ENCODE data around the gene GUCY2D.
"Not testable (repeated sequence)": the region's sequence is repeated elsewhere in the genome, so short reads cannot be mapped to it uniquely, and the experiment has no call there.

The GUCY2D gene

DNA sequence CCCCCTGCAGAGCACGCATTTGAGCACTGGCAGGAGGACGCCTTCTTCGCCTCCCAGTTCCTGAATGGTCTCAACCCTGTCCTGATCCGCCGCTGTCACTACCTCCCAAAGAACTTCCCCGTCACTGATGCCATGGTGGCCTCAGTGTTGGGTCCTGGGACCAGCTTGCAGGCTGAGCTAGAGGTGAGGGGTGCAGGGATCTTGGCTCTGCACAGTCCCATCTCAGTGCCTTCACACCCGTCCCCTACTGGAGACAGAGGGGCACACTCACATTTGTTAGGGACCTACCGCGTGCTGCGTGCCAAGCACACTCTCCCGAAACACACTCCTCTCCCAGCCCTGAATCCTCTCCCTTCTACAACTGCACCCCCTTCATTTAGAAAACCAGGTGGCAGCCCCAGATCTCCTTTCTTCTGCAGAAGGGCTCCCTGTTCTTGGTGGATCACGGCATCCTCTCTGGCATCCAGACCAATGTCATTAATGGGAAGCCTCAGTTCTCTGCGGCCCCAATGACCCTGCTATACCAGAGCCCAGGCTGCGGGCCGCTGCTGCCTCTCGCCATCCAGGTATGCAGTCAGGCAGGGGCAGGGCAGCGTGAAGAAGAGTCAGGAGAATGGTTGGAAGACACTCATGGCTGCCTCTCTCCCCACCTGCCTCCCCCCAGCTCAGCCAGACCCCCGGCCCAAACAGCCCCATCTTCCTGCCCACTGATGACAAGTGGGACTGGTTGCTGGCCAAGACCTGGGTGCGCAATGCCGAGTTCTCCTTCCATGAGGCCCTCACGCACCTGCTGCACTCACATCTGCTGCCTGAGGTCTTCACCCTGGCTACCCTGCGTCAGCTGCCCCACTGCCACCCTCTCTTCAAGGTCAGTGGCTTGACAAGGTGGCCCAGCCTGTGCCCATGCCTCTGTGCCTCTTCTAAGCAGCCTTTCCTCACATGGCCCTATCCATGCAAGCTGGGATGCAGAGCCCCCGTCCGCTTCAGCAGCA, 42.7 kb downstream of the GUCY2D start:
- DNase-seq (ENCODE audit: low spot score) = no peak

DNA sequence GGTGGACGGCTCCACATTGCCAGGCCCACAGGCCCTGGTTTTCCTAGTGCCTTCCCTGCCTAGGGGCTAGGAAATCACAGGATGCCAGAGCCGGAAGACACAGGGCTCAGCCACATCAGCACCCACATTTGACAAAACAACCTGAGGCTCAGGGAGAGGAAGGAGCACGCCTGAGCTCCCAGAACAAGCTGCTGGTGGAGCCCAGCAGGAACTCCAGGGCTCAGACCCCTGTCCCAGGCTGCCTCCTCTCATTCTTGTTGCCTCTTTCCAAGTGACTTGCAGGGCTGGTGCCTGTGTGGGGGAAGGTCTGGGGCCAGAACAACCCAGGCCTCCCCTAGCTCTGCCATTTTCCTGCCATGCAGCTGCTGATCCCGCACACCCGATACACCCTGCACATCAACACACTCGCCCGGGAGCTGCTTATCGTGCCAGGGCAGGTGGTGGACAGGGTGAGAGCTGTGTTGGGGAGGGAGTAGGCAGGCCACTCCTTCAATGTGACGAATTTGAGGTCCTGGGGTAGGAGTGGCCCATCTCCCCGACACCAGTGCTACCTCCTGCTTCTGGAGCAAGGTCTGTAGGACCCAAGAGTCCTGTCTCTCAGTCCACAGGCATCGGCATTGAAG, 44.0 kb downstream of the GUCY2D start:
- no peak for DNase-seq (ENCODE audit: low spot score)

- no peak for DNase-seq (ENCODE audit: low spot score)
These were observed 44.7 kb downstream of the GUCY2D start for GRCh38 chr17:8046929-8047768.

- no peak for DNase-seq (ENCODE audit: low spot score)
These were observed 45.3 kb downstream of the GUCY2D start for GRCh38 chr17:8047769-8048110.

DNA sequence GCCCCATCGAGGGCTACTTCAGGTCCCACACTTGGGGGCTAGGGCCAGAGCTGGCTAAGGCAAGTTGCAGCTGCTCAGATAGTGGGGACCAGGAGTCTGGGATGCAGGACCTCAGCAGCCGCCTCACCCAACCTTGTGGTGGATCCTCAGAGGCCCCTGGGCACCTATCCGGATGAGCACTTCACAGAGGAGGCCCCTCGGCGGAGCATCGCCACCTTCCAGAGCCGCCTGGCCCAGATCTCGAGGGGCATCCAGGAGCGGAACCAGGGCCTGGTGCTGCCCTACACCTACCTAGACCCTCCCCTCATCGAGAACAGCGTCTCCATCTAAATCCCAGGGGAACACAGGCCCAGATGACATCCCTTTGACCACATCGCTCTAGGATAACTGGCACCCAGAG, 45.8 kb downstream of the GUCY2D start:
- DNase-seq (ENCODE audit: low spot score) = no peak

- DNase-seq (ENCODE audit: low spot score) = no peak
These were observed 46.3 kb downstream of the GUCY2D start for GRCh38 chr17:8048736-8049135.

DNA sequence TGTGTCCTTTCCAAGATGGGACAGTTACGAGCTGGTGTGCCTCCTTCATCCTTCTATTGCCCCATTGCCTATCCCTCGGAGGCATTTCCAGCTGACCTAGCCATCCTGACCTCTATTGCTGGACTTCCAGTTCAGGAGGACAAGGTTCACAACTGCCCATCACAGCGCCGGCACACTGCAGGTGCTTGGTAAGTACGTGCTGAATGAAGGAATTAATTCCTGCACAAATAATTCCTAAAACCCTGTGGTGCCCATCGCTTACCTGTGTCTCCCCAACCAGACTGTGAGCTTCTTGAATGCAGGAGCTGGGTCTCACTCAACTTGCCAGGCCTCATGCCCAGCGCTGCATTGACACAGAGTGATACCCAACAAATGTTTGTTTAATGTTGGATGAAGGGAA, 49.4 kb downstream of the GUCY2D start:
- no peak for DNase-seq (ENCODE audit: low spot score)

- DNase-seq (ENCODE audit: low spot score) = no peak
These were observed 50.1 kb downstream of the GUCY2D start for GRCh38 chr17:8052256-8053252.

GRCh38 chr17:8053600-8053999, 51.2 kb downstream of the GUCY2D start:
- DNase-seq (ENCODE audit: low spot score) = no peak

GRCh38 chr17:8055851-8056231, 53.4 kb downstream of the GUCY2D start:
- no peak for DNase-seq (ENCODE audit: low spot score)

GRCh38 chr17:8056232-8056975, 54.0 kb downstream of the GUCY2D start:
- DNase-seq (ENCODE audit: low spot score) = peak; percentile 27

DNA sequence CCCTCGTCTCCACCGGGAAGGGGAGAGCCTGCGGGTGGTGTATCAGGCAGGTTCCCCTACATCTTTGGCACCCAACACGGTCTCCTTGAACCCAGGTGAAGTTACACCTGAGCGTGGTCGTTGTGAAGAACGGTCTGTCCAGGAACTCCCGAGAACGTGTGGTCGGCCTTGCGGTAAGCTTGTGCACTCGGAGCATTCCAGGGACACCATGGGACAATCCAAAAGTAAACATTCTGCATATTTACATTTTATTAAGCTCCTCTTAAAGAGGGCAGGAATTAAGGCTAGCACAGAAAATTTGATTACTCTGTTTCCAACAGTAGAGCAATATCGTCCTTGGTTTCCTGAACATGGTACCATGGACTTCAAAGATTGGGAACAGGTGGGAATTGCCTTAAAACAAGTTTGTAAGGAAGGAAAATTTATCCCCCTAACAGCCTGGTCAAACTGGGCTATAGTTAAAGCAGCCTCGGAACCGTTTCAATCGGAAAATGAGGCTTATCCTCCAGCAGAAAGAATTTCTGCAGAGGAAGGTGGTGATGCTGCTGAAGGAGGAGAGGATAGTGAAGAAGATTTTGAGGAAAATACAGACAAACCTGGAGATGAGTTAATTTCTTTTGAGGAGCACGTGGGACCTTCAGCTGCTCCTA, 54.7 kb downstream of the GUCY2D start:
- DNase-seq (ENCODE audit: low spot score) = no peak

GRCh38 chr17:8057691-8058114, 55.3 kb downstream of the GUCY2D start:
- peak; percentile 84 for DNase-seq (ENCODE audit: low spot score)

- no peak for DNase-seq (ENCODE audit: low spot score)
These were observed 56.7 kb downstream of the GUCY2D start for GRCh38 chr17:8059131-8059530.

DNA sequence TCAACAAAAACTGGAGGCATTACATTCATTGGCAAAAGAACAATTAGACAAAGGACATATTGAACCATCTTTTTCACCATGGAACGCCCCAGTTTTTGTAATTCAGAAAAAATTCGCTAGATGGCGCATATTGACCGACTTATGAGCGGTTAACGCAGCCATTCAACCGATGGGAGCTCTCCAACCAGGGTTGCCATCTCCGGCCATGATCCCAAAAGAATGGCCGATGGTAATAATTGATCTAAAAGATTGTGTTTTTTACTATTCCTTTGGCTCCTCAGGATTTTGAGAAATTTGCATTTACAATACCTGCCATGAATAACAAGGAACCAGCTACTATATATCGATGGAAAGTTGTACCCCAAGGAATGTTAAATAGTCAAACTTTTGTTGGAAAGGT, 57.9 kb downstream of the GUCY2D start:
- DNase-seq (ENCODE audit: low spot score) = peak; percentile 79

DNA sequence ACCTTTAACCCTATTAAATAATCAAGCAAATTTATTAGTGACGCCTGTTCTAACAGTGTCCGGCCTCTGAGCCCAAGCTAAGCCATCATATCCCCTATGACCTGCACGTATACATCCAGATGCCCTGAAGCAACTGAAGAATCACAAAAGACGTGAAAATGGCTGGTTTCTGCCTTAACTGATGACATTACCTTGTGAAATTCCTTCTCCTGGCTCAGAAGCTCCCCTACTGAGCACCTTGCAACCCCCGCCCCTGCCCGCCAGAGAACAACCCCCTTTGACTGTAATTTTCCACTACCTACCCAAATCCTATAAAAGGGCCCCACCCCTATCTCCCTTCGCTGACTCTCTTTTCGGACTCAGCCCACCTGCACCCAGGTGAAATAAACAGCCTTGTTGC, 59.4 kb downstream of the GUCY2D start:
- DNase-seq (ENCODE audit: low spot score) = not testable (repeated sequence)

DNA sequence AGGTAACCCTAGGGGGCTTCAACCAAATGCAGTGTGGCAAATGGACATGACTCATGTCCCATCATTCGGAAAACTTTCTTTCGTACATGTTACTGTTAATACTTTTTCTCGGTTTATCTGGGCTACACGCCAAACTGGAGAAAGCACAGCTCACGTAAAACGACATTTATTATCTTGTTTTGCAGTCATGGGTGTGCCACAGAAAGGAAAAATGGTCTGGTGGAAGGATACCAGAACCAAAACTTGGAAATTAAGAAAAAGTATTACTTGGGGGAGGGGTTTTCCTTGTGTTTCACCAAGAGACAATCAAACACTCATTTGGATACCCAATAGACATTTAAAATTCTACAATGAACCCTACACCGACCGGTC, 60.0 kb downstream of the GUCY2D start:
- no peak for DNase-seq (ENCODE audit: low spot score)

DNA sequence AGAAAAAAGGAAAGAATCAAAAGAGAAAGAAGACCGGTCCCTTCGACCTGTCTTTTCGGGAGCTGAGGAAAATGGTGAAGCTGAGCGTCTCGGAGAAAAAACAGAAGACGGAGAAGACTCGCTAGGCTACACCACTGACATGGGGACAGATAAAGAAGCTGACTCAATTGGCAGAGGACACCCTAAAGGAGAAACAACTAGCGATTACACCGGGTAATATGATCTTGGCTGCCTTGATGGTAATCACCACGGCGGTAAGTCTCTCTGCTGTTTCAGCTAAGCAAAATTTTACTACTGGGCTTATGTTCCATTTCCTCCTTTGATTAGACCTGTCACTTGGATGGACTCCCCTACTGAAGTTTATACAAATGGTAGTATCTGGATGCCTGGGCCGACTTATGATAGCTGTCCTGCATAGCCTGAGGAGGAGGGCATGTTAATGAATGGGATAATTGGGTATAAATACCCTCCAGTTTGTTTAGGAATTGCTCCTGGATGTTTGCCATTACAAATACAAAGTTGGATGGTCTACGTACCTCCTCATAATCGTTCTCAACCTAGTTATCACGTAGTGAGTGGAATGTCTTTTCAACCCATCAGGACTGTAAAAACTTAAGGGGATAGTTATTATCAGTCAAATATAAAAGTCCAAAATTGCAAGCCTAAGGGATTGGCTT, 60.5 kb downstream of the GUCY2D start:
- no peak for DNase-seq (ENCODE audit: low spot score)

DNA sequence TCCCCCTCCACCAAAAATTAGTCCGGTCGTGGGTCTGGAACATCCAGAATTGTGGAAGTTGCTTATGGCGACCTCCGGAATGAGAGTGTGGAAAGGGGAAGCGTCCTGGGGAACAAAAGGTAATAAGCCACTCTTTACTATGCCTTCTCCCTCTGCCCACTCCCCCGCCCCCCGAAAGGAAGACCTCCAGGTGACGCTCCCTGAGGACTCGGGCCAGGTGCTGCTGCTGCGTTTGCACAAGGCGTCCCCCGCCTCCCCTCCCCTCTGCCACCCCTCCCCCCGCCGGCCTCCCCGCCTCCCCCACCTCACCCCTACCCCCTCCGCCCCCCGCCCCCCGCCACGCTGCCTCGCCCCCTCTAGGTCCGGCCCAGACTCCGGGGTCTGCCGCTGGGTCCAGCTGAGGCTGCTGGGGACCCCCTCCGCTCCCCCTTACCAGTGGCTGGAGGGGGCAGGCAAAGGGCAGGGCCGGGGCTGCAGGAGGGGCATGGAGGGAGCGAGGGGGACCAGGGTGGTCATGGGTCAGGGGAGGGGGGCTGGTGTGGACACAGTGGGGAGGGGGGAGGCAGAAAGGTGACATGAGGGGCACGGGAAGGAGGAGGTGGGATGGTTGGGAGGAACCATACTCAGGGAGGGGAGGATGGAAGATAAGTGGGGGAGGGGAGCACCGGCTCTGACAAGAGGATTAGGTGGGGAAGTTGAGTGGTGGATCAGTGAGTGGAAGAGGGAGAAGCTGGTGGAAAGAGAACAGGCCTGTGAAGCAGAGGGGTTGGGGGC, 61.5 kb downstream of the GUCY2D start:
- DNase-seq (ENCODE audit: low spot score) = no peak
